CD4-positive, alpha-beta T cell treated with Interleukin-6 for 4 hours (primary cell): ENCODE data around the gene PRKAR2B.

ENCODE experiments used
- DNase-seq: peaks from one replicate; pipeline ENCODE4 v3.0.0-alpha.2; 2020; ENCODE audit warnings: mixed read lengths

Gene PRKAR2B

GRCh38 chr7:107201795-107202450, 157.4 kb downstream of the PRKAR2B start:
- DNase-seq: no peak

GRCh38 chr7:107203607-107204006, 159.1 kb downstream of the PRKAR2B start:
- no peak for DNase-seq

GRCh38 chr7:107206136-107206535, 161.6 kb downstream of the PRKAR2B start:
- DNase-seq: no peak

GRCh38 chr7:107206706-107207105, 162.2 kb downstream of the PRKAR2B start:
- no peak for DNase-seq

- DNase-seq: no peak
Observed at GRCh38 chr7:107207459-107207858, 163.0 kb downstream of the PRKAR2B start.

GRCh38 chr7:107208024-107208521, 163.6 kb downstream of the PRKAR2B start:
- no peak for DNase-seq

GRCh38 chr7:107208563-107208962, 164.1 kb downstream of the PRKAR2B start:
- no peak for DNase-seq

GRCh38 chr7:107209565-107209964, 165.1 kb downstream of the PRKAR2B start:
- DNase-seq: no peak

GRCh38 chr7:107210400-107210799, 165.9 kb downstream of the PRKAR2B start:
- no peak for DNase-seq
